Right renal pelvis (tissue), 4 donors: ENCODE data around the gene PRKAG1. TPM values are rescaled to one million over a fixed set of nuclear protein-coding genes. Genes with fewer than 3 reads are reported as not detected.

Source experiments
- DNase-seq, 4 donors: peaks; one replicate each; pipeline ENCODE4 v3.0.0-alpha.2; 2013; ENCODE audit warnings: low read depth in 4 of 4, low spot score in 3 of 4, missing footprints in 1 of 4
- polyA plus RNA-seq, 4 donors: library from polyadenylated mRNA; unstranded; fragments of 120-200 nt; gene quantifications; one replicate each; pipeline ENCODE4 v1.2.1, GENCODE V29; 2013; ENCODE audit not compliant: insufficient read length in 4 of 4

The PRKAG1 gene
- polyA plus RNA-seq, 4 donors: 74.6 to 83.1 (median 80.5) TPM

GRCh38 chr12:48970702-48971334 lies 47.8 kb downstream of the PRKAG1 start:
- no peak for DNase-seq

GRCh38 chr12:48969833-48970701 lies 48.5 kb downstream of the PRKAG1 start:
- no peak for DNase-seq

GRCh38 chr12:48969160-48969771 lies 49.3 kb downstream of the PRKAG1 start:
- DNase-seq: no peak

GRCh38 chr12:48968467-48968866 lies 50.1 kb downstream of the PRKAG1 start:
- no peak for DNase-seq

- DNase-seq: no peak
Measured at GRCh38 chr12:48967991-48968390, 50.6 kb downstream of the PRKAG1 start.

GRCh38 chr12:48966177-48966895 lies 52.2 kb downstream of the PRKAG1 start:
- no peak for DNase-seq

- DNase-seq: no peak
Measured at GRCh38 chr12:48965298-48965838, 53.2 kb downstream of the PRKAG1 start.

GRCh38 chr12:48961801-48962200 lies 56.8 kb downstream of the PRKAG1 start:
- no peak for DNase-seq

- no peak for DNase-seq
Measured at GRCh38 chr12:48961331-48961730, 57.2 kb downstream of the PRKAG1 start.

GRCh38 chr12:48960834-48961233 lies 57.7 kb downstream of the PRKAG1 start:
- DNase-seq: no peak

GRCh38 chr12:48958049-48958388 lies 60.6 kb downstream of the PRKAG1 start:
- DNase-seq: no peak

GRCh38 chr12:48957141-48958048 lies 61.2 kb downstream of the PRKAG1 start, which contains the start of gene ARF3:
Gene ARF3 (minus strand): TSS chr12:48957487. CDS start chr12:48941095, 16,392 bp downstream.
- DNase-seq: peak; percentile 87 to 91 (median 90)

- peak; percentile 62 to 88 (median 86) for DNase-seq
Measured at GRCh38 chr12:48956279-48957140, 62.1 kb downstream of the PRKAG1 start.

- no peak for DNase-seq
Measured at GRCh38 chr12:48954841-48955501, 63.6 kb downstream of the PRKAG1 start.

- no peak for DNase-seq
Measured at GRCh38 chr12:48954061-48954460, 64.5 kb downstream of the PRKAG1 start.

GRCh38 chr12:48952691-48953090 lies 65.9 kb downstream of the PRKAG1 start:
- no peak for DNase-seq
